OCI-LY1 (cell line): ENCODE data around the gene PACSIN1.

Experiments
- CTCF ChIP-seq: fragments of 200-600 bp; sonication (generic), shearing (Covaris generic); IDR thresholded peaks from 2 replicates; pipeline ENCODE4 v1.5.1; 2017; ENCODE audit warnings: mild to moderate bottlenecking, antibody characterized with exemption, low read length, moderate library complexity, mixed read lengths
- EZH2 ChIP-seq: fragments of 200-600 bp; sonication (generic), shearing (Covaris generic); IDR thresholded peaks from 2 replicates; pipeline ENCODE4 v1.8.0; 2017; ENCODE audit warnings: borderline replicate concordance, mixed run types, mild to moderate bottlenecking, antibody characterized with exemption, low read length, moderate library complexity, mixed read lengths

DNA sequence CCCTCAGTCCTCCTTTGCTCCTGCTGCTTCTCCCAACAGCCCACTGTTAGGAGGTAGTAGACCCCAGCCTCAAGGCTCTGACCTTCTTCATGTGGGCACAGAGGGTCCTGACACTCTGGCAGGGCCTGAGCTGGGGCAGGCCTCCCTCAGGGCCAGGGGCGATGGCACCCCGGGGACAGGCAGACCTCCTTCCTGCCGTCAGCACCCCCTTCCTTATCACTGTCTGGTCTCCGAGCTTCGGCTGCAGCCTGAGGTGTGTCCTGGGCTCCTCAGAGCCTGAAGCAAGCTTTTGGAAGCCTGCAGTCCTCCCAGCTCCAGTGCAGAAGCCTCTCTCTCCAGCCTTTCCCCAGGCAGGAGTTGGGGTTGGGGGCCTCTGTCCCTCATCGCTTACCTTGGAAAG lies 68.3 kb downstream of the PACSIN1 start:
- TF ChIP-seq CTCF (no peak), EZH2 (no peak)
